HPDE6-E6E7 (cell line): ENCODE data around the gene SRPX2.
"Not testable (repeated sequence)": the region's sequence is repeated elsewhere in the genome, so short reads cannot be mapped to it uniquely, and the experiment has no call there.

Experiments used
- DNase-seq: peaks from one replicate; pipeline ENCODE4 v3.0.0; 2011; ENCODE audit warnings: missing footprints; ENCODE audit errors: extremely low spot score

SRPX2 gene

GRCh38 chrX:100696699-100697351 is 52.8 kb downstream of the SRPX2 start:
- no peak for DNase-seq

- DNase-seq: no peak
Observed at GRCh38 chrX:100698551-100698950, 54.6 kb downstream of the SRPX2 start.

GRCh38 chrX:100700809-100701208 is 56.8 kb downstream of the SRPX2 start:
- DNase-seq: no peak

- no peak for DNase-seq
Observed at GRCh38 chrX:100704581-100705203, 60.7 kb downstream of the SRPX2 start.

GRCh38 chrX:100710816-100711215 is 66.8 kb downstream of the SRPX2 start:
- DNase-seq: no peak

- no peak for DNase-seq
Observed at GRCh38 chrX:100717363-100717762, 73.4 kb downstream of the SRPX2 start.

- DNase-seq: no peak
Observed at GRCh38 chrX:100719139-100719538, 75.1 kb downstream of the SRPX2 start.

GRCh38 chrX:100720301-100720700 is 76.3 kb downstream of the SRPX2 start:
- DNase-seq: no peak

- no peak for DNase-seq
Observed at GRCh38 chrX:100721328-100721727, 77.3 kb downstream of the SRPX2 start.

- not testable (repeated sequence) for DNase-seq
Observed at GRCh38 chrX:100724006-100724405, 80.0 kb downstream of the SRPX2 start.
